CD4-positive, alpha-beta T cell treated with Interleukin-21 for 1 hour (primary cell): ENCODE measurements around the gene OR3A3.
"Not testable (repeated sequence)": the region's sequence is repeated elsewhere in the genome, so short reads cannot be mapped to it uniquely, and the experiment has no call there.

Experiments
- DNase-seq: peaks from one replicate; pipeline ENCODE4 v3.0.0-alpha.2; 2020

OR3A3 gene

DNA sequence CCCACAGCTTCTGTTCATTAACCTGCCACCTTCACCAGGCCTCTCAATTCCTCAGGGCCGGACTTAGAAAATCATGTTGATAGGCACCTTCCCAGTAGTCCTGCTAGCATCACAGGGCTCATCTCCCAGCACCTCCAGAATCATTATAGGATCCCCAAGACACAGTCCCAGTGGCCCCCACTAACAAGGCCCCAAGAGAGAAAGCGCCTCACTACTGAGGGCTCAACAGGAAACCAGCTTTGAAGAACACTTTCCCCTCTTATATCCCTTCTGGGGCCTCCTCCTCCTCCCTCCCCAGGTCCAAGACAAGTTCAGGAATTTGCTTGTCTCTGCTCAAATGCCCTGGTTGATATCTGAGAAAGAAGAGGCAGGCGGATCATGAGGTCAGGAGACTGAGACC, at the start of gene OR3A3:
Gene OR3A3, plus strand, starts transcription at position 301 of the 400 bp plus-strand sequence.
- DNase-seq = no peak

DNA sequence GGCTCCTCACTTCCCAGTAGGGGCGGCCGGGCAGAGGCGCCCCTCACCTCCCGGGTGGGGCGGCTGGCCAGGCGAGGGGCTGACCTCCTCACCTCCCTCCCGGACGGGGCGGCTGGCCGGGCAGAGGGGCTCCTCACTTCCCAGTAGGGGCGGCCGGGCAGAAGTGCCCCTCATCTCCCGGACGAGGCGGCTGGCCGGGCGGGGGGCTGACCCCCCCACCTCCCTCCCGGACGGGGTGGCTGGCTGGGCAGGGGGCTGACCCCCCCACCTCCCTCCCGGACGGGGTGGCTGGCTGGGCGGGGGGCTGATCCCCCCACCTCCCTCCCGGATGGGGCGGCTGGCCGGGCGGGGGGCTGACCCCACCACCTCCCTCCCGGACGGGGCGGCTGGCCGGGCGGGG, 40.0 kb upstream of the OR3A3 start:
- DNase-seq = not testable (repeated sequence)

DNA sequence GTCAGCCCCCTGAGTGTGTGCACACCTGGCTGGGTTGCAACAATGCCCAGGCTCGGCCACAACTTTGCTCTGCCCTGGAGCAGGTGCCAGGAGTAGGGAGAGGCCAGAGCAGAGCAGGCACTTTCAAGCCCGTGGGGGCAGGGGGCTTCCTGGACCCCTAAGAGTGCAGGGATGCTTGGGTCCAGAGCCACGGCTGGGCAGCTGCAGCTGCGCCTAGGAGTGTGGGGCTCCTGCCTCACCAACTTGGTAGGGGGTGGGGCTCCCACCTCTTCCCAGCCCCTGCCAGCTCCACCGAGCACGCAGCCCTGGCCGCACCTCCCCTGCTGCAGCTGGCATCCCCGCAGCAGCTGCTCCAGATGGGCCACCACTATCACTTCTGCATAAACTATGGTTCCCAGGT, 32.8 kb upstream of the OR3A3 start:
- DNase-seq = no peak

DNA sequence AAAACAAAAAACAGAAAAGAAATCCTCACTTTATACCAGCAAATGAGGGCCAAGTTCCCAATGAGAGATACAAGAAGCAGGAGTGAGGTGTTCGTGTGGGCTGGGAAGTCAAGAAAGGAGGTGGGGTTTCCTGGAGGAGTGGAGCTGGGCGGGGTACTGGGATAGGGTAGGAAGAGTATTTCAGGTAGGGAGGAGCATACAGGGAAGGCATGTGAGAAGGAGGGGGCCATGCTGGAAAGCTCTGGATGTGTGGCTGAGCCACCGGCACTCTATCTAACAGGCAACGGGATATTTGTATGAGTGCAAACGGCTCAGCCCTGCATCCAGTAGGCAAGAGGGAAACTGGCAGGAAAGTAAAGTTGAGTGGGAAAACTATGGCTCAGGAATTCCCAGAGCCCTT, 29.2 kb upstream of the OR3A3 start:
- DNase-seq = no peak

DNA sequence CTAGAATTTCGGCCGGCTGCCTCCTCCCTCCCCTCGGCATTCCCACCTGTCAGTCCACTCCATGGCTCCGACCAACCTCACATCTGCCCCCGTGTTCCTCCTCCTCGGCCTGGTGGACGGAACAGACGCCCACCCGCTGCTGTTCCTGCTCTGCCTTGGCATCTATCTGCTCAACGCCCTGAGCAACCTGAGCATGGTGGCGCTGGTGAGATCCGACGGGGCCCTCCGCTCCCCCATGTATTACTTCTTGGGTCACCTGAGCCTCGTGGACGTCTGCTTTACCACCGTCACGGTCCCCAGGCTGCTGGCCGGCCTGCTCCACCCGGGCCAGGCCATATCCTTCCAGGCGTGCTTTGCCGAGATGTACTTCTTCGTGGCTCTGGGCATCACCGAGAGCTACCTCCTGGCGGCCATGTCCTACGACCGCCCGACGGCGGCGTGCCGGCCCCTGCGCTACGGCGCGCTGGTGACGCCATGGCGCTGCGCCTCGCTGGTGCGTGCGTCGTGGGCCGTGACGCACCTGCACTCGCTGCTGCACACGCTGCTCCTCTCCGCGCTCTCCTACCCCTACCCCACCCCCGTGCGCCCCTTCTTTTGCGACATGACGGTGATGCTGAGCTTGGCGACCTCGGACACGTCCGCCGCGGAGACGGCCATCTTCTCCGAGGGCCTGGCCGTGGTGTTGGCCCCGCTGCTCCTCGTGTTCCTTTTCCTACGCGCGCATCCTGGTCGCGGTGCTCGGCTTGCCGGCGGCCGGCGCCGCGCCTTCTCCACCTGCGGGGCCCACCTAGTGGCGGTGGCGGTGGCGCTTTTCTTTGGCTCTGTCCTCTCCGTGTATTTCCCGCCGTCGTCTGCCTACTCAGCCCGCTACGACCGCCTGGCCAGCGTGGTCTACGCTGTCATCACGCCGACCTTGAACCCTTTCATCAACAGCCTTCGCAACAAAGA, 25.0 kb upstream of the OR3A3 start, which contains the start of gene OR3A2:
Gene OR3A2, minus strand, starts transcription at position 440 of the 948 bp plus-strand sequence.
- DNase-seq = peak; percentile 24

DNA sequence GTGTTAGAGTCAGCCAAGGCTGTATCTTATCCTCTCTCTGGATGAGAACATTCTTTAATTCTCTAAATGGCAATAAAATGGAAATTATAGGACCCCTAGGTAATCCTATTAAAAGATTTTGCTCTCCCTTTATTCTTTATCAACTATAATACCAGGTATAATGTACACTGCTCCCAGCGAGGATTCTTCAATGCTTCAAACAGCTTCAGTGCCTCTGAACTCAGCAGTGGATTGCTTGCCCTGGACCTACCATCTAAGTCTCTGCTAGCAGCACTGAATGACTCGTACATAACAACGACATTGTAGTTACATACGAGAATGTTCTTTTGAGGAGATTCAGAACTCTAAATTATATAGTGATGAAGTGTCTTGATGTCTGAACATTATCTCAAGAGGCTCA, 21.4 kb upstream of the OR3A3 start:
- DNase-seq = no peak

DNA sequence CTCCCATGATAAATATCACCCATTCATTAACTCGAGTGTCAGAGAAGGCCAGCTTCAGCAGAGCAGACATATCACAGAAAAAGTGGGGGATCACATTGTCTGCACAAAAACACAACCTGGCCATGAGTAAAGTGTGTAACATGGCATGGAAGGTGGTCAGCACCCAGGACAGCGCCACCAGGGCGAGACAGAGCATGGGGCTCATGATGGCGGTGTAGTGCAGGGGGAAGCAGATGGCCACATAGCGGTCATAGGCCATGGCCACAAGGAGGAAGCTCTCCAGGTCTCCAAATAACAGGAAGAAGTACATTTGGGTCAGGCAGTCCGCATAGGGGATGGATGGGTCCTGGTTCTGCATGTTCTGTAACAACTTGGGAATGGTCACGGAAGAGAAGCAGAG, 13.4 kb upstream of the OR3A3 start:
- not testable (repeated sequence) for DNase-seq

DNA sequence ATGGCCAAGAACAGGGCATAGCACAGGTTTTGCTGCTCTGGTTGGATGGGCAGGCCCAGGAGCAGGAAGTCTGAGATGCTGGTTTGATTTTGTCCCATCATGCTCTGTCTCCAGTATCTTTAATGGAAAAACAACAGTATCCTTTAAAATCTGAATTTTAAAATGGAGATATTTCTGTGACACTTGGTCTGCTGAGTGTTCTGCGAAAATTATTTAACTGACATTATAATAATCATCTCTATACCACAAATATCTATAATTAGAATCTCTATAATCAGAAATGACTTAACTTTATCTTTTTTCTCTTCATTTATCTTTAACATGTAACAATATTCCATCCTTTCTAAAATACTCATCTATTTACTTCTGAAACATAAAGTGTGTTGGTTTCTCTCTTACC, 12.9 kb upstream of the OR3A3 start, which contains the start of gene OR1E1:
Gene OR1E1, minus strand, starts transcription at position 101 of the 400 bp plus-strand sequence. Its CDS starts 0 bp downstream, at position 101.
- no peak for DNase-seq

DNA sequence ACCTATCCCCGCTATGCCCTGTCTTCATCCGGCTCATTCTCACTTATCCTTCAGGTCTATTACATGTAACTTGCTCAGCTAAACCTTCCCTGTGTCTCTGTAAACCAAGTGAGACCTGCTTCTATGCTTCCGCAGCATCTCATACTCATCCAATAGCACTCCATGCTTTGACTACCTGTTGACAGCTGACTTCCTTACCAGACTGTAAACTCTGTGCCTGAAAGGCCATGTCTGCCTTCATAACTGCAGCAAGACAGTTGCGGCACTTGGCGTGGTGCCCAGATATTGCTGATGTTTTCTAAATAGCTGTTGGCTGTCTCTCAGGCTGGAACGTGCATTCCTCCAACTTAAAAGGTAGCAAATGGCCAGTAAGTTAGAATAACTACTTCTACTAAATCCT, 11.1 kb upstream of the OR3A3 start:
- no peak for DNase-seq

DNA sequence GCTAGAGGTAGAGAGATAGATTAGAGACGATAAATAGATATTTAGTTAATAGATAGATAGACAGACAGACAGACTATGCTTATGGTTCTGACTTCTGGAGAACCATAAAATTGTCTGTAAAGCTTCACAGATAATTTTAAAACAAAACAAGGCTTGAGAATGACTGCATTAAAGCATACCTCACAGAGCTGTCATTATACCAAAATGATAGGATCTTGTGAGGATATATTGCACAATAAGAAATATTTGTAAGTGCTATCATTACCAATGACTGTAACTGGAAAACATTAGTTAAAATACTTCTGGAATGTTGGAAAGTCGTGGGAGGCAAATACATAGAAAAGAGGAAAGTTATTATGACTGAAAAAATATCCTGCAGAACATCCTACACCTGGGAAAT, 9.4 kb upstream of the OR3A3 start:
- DNase-seq = no peak

DNA sequence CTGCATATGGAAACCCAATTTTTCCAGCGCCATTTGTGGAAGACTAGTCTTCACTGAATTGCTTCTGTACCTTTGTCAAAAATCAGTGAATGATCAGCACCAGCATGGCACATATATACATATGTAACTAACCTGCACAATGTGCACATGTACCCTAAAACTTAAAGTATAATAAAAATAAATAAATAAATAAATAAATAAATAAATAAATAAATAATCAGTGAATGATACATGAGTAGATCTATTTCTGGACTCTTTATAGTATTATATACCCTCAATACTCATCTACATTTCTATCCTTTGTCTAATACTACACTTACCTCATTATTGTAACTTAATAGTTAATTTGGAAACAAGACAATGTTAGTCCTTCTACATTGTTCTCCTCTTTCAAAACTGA, 7.3 kb upstream of the OR3A3 start:
- DNase-seq = not testable (repeated sequence)

DNA sequence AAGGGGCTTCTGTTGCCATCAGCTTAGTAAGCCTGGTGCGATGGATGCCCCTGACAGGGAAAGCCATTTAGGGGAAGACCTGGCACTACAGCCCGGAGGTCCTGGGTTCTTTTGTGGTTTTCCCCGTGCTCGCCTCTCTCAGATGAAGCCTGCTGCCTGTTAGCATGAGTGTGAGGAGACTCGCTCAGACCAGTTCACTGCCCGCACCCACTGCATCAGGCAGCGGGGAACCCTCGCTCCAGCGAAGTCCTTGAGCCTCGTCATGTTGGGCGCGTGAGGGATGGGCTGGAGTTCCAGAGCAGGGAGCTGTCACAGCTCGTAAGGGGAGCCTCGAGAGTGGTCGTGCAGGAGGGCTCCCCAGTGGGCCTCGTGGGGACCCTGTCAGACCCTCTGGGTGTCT, 1.0 kb downstream of the OR3A3 start:
- DNase-seq = not testable (repeated sequence)

DNA sequence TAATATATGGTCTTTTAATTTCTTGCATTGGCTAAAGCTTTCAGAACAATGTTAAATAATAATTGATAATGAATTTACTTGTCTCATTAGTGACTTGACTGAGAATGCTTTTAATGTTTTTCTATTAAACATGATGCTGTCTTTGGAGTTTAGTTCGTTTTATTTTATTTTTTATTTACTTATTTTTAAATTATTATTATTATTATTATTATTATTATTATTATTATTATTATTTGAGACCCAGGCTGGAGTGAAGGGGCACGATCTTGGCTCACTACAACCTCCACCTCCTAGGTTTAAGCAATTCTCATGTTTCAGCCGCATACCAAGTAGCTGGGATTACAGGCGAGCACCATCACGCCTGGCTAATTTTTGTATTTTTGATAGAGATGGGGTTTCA, 4.4 kb downstream of the OR3A3 start:
- DNase-seq = no peak

DNA sequence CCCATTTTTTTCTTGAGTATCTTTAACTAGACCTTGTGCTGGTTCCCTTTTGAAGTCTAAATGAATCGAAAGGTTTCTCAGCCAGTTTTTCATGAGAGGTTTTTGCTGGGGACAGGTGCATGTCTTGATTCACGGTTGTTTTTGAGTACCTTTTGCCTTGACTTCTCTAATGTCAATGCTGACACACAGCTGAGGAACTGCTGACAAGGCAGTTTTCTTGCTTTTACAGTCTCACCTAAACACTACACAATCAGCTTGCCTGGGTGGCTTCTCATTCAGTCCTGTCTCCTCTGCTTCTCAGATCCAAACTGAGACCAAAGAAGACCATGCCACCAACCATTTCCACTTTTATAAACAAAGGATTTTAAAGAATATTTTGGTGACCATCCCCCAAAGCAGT, 7.1 kb downstream of the OR3A3 start:
- DNase-seq = no peak

DNA sequence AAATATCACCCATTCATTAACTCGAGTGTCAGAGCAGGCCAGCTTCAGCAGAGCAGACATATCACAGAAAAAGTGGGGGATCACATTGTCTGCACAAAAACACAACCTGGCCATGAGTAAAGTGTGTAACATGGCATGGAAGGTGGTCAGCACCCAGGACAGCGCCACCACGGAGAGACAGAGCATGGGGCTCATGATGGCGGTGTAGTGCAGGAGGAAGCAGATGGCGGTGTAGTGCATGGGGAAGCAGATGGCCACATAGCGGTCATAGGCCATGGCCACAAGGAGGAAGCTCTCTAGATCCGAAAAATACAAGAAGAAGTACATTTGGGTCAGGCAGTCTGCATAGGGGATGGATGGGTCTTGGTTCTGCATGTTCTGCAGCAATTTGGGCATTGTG, 22.0 kb downstream of the OR3A3 start:
- peak; percentile 4 for DNase-seq

DNA sequence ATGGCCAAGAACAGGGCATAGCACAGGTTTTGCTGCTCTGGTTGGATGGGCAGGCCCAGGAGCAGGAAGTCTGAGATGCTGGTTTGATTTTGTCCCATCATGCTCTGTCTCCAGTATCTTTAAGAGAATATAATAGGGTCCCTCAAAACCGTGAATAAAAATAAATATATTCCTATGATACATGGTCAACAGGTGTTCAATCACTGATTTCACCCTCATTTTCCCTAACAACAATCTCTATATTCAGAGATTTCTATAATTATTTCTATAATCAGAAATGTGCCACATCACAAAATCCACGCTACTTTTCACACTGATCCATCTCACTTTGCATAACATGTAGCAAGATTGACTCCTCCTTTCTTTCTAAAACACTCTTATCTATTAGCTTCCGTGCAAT, 22.6 kb downstream of the OR3A3 start, which contains the start of gene OR1E2:
Gene OR1E2, minus strand, starts transcription at position 101 of the 400 bp plus-strand sequence. Its CDS starts 0 bp downstream, at position 101.
- DNase-seq = no peak

DNA sequence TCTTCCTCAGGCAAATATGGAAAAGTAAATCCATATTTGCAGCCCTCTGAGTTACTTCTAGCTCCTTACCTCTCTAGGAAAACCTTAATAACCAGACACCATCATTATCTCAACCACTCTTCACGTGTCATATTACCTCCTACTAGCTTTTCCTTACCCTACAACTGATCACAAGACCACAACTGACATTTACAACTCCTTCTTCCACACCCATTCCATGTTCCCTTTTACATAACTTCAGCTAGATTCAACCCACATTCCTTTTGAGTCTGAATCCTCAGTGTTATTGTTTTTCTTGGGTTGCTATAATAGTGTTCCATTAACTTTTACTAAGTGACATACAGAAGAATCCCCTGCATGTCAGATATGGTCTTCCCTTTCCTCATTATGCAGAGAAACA, 27.2 kb downstream of the OR3A3 start:
- no peak for DNase-seq

DNA sequence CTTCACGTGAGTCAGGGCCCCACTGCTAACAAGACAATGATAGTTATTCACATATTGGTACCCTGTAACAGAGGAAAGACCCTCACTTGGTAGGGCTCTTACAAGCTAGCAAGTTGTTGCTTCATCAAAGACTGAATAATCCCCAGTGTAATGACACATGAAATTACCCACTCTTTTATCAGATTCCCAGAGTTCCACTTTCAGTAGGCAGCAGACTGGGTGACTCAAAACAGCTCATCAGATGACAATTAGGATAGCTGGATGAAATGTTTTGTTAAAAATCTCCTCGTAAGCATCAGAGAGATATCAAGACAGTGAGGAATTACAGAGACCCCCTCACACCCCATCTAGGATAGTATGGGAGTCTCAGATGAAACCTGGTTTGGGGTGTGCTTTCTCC, 29.3 kb downstream of the OR3A3 start:
- no peak for DNase-seq

DNA sequence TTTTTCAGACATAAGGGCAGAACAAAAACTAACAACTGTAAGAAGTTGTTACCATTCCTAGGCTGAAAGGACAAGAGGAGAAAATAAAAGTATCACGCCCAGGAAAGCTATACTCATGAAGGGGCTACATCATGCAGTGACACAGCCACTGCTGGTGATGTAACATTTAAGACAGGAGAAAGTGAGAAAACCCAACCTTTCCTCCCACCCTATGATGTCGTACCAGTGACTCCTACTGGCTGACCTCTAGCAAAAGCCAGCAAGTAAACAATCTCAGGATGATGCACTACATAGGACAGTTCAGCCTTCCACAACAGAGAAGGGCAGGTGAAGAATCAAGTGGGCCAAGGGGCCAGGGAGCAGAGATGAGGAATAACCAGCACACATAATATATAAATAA, 36.5 kb downstream of the OR3A3 start:
- peak; percentile 11 for DNase-seq

DNA sequence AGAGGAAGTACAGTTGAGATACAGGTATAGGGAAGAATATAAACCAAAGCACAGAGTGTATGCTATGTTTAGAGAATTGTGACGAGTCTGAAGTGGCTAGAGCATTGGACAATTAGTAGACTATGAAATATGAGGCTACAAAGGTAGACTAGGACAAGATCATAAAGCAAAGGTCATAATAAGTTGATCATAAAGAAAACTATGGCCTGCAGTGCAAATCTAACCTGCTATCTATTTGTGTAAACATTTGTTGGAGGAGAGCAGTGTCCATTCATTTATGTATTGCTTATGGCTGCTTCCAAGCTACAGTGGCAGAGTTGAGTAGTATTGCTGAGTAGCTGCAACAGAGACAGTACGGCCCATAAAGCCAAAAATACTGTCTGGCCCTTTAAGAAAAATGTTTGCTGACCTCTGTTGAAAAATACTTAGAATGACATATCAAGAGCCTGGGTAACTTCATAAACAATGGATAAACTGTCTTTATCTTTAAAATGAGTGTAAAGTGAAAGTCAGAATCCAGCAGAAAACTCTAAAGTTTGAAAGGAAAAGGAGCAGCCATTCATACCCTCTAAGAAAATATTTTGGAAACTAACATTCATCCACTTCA, 37.0 kb downstream of the OR3A3 start:
- DNase-seq = no peak

DNA sequence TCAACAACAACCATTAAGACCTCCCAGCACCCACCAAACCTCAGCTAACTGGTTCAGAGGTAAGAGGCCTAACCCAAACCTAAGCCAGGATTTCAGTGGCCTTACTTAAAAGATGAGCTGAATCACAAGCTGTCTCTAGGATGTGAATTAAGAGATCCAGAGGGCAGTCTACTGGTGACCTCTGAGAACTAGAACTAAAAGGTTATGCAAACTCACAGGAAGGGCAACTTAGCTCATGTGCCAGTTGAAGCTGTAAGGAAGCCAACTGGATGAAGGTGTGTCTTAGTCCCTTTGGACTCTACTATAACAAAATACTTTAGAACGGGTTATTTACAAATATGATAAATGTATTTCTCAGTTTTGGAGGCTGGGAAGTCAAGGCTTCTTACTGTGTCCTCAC, 55.2 kb downstream of the OR3A3 start:
- not testable (repeated sequence) for DNase-seq

DNA sequence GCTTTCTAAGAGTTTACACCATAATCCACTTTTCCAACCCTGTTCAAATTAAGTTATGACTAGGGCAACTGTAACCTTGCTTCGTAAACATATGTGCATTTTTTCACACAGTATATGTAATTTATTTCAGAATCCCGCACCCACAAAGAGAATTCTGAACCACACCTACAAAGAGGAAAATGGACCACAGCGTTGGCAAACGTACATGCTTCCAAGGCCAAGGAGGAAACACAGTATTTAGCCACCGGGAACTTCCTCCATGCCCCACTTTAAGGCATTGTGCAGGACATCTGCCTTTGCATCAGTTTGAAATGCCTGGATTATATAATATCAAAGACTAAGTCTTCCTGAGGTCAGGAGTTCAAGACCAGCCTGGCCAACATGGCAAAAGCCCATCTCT, 58.4 kb downstream of the OR3A3 start:
- DNase-seq = no peak

DNA sequence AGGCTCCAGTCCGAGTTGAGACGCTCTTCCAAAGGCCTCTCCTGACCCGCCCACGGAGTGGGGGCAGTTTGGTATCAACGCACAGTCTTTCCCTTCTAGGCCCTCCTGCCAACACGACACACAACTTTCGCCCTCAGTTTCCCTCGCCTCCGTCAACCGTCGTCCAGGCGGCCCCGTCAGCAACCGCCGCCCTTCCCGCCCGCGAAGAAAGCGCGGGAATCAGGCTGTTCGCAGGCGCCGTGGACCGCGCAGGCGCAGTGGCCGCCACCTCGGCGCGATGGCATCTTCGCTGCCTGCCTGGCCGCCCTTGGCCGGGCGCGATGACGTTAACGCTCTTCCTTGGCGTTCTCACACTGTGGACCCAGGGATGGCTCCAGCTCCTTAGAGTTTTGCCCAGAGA, 60.4 kb downstream of the OR3A3 start, which contains the start of gene SPATA22:
Gene SPATA22, minus strand, starts transcription at position 221 of the 400 bp plus-strand sequence. CDS start 2,494 bp downstream, outside the sequence.
- no peak for DNase-seq

DNA sequence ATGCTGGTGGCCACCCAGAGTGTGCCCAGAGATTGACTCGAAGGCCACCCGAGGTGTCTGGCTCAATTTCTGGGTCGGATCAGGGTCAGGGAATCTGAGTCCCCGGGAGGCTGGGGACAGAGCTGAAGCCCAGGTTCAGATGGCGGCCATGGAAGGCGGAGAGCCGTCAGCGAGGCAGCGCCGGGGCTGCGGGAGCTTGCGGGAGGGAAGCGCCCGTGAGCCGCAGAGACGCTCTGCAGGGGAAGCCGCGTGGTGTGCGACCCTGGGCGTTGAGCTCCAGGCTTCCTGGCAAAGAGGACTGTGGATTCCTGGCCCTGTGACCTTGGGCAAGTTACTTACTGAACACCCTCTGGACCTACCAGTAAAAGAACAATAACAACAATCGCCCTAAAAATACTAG, 61.0 kb downstream of the OR3A3 start:
- no peak for DNase-seq
